A549 (cell line): Measurements from ENCODE around the gene TP53I3.

ENCODE experiments used
- CTCF ChIP-seq: fragments of >200 bp; sonication (Bioruptor Twin); formaldehyde crosslinking; IDR thresholded peaks from 3 replicates; pipeline ENCODE4 v1.5.1; 2016
- EP300 ChIP-seq, 2 experiments: fragments of >200 bp; sonication (Bioruptor Twin); formaldehyde crosslinking; IDR thresholded peaks; 2 replicates in 1 of 2; 3 replicates in 1 of 2; pipeline ENCODE4 v1.6.1; 2016 to 2017
- NFE2L2 ChIP-seq: fragments of 150-350 bp; conservative IDR thresholded peaks from 2 replicates; pipeline ENCODE4 v1.6.1; 2014; ENCODE audit warnings: low read length
- PBX3 ChIP-seq: IDR thresholded peaks from 2 replicates; pipeline ENCODE4 v1.6.1; 2012
- REST ChIP-seq: fragments of 200-600 bp; sonication (generic); IDR thresholded peaks from 2 replicates; pipeline ENCODE4 v1.6.1; 2016; ENCODE audit warnings: antibody characterized with exemption, mild to moderate bottlenecking, moderate library complexity
- RNF2 ChIP-seq: fragments of 200-600 bp; sonication (generic); IDR thresholded peaks from 2 replicates; pipeline ENCODE4 v1.6.1; 2016; ENCODE audit warnings: low read depth, mild to moderate bottlenecking, antibody characterized with exemption, moderate library complexity, borderline replicate concordance
- USF2 ChIP-seq: fragments of 450-650 bp; IDR thresholded peaks from 2 replicates; pipeline ENCODE4 v1.6.1; 2014; ENCODE audit warnings: antibody characterized with exemption

- TF ChIP-seq EP300 (IDR thresholded peaks at IDR 0.05) (no peak), USF2 (no peak), CTCF (no peak), REST (no peak), PBX3 (no peak), RNF2 (no peak), NFE2L2 (no peak)
Observed at GRCh38 chr2:24117902-24118301, 33.3 kb upstream of the TP53I3 start.
